ENCODE measurements around the gene PUSL1.

PUSL1 gene

GRCh38 chr1:1326075-1326605 lies 17.7 kb downstream of the PUSL1 start:
- DNase-seq, result no peak

GRCh38 chr1:1327291-1327690 lies 18.9 kb downstream of the PUSL1 start:
- DNase-seq, result no peak

- DNase-seq, result no peak
These were observed 19.9 kb downstream of the PUSL1 start for GRCh38 chr1:1328254-1328653.

GRCh38 chr1:1329304-1330210 lies 21.2 kb downstream of the PUSL1 start:
- DNase-seq, result no peak

- no peak for DNase-seq
These were observed 22.1 kb downstream of the PUSL1 start for GRCh38 chr1:1330366-1331067.

- DNase-seq, result no peak
These were observed 22.9 kb downstream of the PUSL1 start, which contains the start of gene TAS1R3 for GRCh38 chr1:1331068-1331965. TSS of gene TAS1R3 (plus strand) at chr1:1331280. CDS start at chr1:1331346, 66 bp downstream.

- DNase-seq, result no peak
These were observed 23.8 kb downstream of the PUSL1 start for GRCh38 chr1:1332031-1332755.

GRCh38 chr1:1332774-1333480 lies 24.5 kb downstream of the PUSL1 start:
- no peak for DNase-seq

- no peak for DNase-seq
These were observed 25.3 kb downstream of the PUSL1 start for GRCh38 chr1:1333551-1334241.

- no peak for DNase-seq
These were observed 26.4 kb downstream of the PUSL1 start for GRCh38 chr1:1334835-1335234.

GRCh38 chr1:1335283-1335682 lies 26.9 kb downstream of the PUSL1 start:
- no peak for DNase-seq

GRCh38 chr1:1335792-1336248 lies 27.4 kb downstream of the PUSL1 start:
- DNase-seq, result no peak

GRCh38 chr1:1336446-1336845 lies 28.0 kb downstream of the PUSL1 start:
- DNase-seq, result no peak

GRCh38 chr1:1336931-1337792 lies 28.8 kb downstream of the PUSL1 start:
- DNase-seq, result no peak

- no peak for DNase-seq
These were observed 29.4 kb downstream of the PUSL1 start for GRCh38 chr1:1337793-1338147.

GRCh38 chr1:1338278-1338677 lies 29.9 kb downstream of the PUSL1 start:
- DNase-seq, result no peak

GRCh38 chr1:1340185-1340584 lies 31.8 kb downstream of the PUSL1 start:
- DNase-seq, result no peak

GRCh38 chr1:1340791-1341548 lies 32.6 kb downstream of the PUSL1 start:
- DNase-seq, result no peak

GRCh38 chr1:1341549-1342021 lies 33.2 kb downstream of the PUSL1 start:
- DNase-seq, result no peak

All from CD4-positive, alpha-beta T cell treated with Interleukin-4 for 1 hour (primary cell).